ENCODE results near the gene HSPBP1.

HSPBP1 gene

DNA sequence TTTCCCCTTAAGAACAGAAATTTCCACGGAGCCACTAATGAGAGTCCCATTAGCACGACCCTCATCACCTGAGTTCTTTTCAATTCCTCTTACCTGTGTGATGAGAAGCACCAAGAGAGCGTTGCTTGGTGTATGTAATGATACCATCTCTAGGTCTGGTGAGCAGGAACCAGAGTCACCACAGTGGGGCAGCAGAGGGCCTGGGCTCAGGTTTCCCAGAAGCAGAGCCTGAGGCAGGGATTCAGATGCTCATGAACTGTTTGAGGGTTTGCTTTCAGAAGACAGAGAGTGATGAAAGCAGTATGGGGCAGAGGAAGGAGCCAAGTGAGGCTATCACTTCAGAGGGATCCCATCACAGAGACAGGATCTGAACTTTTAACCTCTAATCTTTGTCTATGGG lies 67.5 kb downstream of the HSPBP1 start:
- no peak for DNase-seq (ENCODE audit: low read depth)

Data from activated T-helper 1 cell treated with Interleukin-2 at 50 U/mL for 16 hours (primary cell).